Epidermal melanocyte (primary cell): Measurements from ENCODE around the gene DPP4.

ENCODE experiments used
- DNase-seq: peaks from one replicate; pipeline ENCODE4 v3.0.0; 2011; ENCODE audit warnings: low spot score; ENCODE audit not compliant: insufficient read length

The DPP4 gene

GRCh38 chr2:162085090-162085891, 11.3 kb upstream of the DPP4 start:
- no peak for DNase-seq

DNA sequence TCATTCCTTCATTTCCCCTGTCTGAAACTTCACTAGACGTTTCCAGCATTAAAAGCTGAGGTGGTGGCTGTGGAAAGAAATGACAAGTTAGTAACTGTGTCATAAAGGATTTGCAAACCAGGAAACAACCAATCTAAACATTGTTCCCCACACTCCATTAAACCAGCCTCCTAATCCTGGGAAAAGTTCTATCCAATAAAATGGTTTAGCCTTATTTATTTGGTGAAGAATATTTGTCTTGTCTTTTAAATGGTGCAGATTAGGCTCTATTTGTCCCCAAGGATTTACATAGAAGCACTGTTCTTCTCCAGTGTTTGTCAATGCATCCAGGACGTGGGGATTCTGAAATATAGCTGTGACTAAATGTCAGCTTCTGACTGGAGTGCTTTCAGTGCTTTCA, 10.5 kb upstream of the DPP4 start:
- no peak for DNase-seq

DNA sequence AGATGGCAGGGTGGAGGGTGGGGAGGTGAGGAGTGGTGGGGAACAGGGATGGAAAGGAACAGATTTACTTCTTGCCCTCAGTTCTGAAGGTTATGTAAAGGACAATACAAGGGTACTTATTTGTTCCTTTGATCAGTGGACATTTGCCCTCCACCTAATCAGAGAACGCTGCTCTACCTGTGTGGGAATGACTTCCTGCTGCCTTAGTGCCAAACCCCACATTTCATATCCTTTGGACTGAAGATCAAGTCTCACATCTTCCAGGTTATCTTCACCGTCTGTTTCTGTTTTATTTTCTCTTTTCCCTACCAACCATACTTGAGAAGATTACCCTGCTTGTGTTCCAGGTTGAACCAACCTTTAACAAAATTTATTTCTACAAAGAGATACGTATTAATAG, 8.7 kb upstream of the DPP4 start:
- DNase-seq = no peak

- no peak for DNase-seq
Measured at GRCh38 chr2:162082036-162082435, 8.0 kb upstream of the DPP4 start.

GRCh38 chr2:162079514-162079913, 5.5 kb upstream of the DPP4 start:
- no peak for DNase-seq

DNA sequence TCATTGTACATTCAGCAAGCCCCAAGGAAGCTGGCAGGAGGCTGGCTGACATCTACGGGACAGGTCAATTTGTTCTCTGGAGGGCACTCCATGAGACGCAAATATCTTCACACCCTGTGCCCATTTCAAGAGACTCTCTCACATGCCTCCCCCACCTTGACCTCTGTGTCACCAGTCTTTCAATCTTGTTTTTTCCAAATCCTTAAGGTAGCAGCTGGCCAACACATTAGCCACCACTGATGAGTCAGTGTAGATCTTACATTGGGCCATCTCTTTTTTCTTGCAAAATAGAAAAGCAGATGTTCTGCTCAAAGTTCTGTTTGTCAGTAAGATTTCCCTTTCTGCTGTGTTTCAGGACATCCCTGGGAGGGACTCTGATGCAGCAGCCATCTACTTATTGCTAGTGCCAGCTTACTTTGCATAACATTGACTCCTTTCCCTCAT, 1.7 kb upstream of the DPP4 start:
- no peak for DNase-seq

GRCh38 chr2:162074928-162075688, 1.1 kb upstream of the DPP4 start:
- DNase-seq = no peak

DNA sequence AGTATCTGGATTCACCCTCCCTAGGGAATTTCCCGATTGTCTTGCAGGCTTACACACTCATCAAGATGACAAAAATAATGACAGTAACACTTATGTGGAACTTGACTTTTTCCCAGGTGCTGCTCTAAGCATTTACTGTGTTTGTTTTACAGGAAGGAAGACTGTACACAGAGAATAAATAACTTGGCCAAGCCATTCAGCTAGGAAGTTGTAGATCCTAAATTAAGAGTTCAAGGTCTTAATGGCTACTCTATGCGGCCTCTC, 549 bp upstream of the DPP4 start:
- no peak for DNase-seq

DNA sequence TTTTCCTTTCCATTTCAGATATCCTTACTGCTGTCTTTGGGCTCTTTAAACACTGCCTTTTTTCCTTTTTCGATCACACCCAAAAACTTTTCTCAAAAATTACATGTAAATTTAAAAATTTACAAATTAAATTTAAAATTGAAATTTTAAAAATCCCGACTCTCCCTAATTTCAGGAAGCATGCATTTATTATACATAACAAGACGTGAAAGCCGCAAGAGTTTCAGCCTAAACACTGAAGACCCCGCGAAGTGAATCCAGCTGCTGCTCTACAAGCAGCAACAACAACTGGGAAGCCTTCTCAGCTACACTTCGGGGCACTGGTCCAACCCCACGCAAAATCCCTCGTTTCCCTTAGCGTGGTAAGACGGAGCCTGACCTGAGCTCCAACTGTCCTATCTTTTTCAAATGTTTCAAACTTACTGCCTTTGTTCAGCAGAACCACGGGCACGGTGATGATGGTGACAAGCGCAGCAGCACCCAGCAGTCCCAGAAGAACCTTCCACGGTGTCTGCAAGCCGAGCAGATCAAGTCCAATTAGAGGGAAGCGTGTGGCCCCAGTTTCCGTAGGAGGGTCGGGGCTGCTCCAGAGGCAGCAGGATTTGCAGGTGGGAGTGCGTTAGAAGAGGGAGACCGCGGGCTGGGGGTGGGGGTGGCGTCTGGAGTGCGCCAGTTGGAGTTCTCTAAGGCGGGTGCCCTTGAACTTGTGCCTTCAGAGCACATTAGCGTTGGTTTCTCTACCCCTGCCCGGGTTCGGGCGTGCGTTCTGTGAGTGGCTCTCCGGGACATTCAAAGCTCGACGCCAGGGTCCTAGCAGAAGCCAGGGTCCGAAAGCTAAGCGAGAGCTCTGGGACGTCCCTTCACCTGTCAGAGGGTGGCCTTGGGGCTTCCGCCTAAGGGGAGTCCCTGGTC, 783 bp downstream of the DPP4 start:
- DNase-seq = no peak

DNA sequence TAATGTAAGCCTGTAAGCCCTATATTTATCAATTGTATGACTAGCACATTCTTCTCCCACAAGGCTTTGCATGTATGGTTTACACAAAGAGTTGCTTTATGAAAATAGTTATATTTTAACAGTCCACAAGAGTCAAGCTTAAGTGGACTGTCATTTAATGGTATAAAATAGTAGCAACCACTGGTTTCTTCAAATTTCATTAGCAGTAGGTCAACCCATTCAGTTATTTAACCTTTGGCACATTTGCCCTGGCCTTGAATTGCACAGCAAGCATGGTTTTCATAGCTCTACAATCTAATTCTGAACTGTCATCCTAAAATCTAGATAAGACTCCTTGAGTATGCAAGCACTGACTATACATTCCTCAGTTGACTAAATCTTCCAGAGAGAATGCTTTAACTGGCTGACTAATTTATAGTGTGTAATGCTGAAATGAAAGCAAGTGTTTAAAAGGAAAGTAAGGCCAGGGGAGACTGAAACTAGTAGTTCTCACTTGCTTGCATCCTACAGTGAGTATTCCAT, 1.8 kb downstream of the DPP4 start:
- no peak for DNase-seq

- DNase-seq = no peak
Measured at GRCh38 chr2:162071001-162071400, 3.0 kb downstream of the DPP4 start.

DNA sequence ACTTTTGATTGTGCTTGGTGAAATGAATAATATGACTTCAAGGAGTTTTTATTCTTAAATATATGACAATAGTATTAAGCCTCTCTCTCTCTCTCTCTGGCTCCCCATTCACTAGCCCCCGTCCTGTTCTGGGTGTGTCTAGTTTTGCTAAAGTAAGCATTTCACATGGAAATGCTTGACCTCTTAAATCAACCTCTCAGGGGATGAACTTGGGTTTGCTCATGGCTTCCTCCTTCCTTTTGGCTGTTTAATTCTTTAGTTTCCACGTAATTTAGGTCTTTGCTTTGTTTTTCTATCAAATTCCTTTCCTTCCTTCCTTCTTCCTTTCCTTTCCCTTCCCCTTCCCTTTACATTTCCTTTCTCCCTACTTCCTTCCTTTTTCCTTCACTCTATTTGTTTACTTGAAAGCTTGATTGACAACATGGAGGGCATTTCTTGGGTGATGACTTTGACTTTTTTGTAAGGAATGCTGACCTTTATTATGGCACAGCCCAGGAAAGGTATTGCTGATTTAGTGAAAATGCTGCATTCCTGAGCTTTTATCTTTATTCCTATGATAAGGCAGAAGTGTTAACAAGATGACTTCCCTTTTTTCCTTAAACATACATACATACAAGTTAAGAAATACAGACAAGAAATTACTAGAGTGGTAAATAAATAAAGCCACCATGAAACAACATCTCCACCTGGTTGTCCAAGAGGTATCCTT, 3.6 kb downstream of the DPP4 start:
- no peak for DNase-seq

DNA sequence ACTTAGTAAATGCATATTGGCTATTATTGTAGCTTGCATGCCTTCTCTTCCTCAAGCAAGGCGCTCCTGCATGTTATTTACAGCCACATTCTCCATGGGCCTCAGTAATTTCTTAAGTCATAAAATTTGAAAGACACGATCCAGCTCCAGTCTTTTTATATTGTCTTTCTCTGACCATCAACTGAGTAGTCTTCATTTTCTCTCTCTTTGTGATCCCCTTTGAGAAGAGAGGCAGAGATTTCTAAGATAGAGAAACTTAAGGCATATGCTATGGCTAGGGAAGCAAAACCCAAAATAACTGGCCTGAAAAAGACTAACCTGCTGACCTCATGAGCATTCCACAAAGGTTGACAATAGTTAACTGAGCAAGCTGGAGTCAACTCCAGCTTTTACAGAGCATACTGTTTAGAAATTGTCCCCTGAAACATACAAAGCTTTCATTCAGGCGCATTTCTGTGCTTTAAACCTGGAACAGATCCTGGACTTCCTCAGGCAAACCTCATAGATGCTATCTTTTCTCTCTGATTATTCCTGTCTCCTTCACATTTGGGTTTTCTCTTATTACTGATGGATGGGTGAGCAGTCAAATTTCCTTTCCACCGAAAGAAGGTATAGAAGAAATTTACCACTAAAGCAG, 4.6 kb downstream of the DPP4 start:
- no peak for DNase-seq

DNA sequence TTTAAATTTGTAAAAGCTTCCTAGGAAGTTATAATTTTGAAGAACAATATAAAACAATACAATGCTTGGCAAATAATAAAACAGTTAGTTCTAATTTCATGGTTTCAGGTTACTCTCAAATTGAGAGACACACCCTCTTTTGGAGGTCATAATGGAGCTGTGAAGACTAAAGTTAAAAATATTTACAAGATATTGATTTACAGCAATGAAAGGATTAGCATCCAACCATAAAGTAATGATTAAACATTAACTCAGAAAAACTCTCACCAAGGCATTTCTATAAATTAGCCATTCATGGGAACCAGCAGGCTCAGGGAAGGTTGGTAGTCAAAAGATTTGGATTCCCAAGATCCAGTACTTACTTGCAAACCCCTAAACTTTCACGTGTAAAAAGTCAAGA, 6.4 kb downstream of the DPP4 start:
- no peak for DNase-seq

GRCh38 chr2:162065767-162066166, 8.2 kb downstream of the DPP4 start:
- no peak for DNase-seq

DNA sequence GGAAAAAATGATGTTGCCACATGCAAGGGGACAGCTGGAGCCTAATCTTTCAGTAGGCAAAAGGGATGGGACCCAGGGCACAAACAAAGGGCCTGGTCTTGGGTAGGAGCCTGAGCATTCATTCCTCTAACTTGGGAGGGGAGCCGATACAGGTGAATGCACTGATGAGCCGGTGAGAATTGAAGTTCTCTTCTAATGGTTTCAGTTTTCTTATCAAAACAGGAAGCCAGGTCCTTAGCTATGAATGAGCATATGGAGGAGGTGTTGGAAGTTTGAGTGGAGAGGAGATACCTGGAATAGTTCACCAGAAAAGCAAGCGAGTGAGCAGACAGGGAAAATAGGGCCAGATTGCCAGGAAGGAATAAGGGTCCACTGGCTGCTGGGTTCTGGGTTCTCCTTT, 10.1 kb downstream of the DPP4 start:
- no peak for DNase-seq

DNA sequence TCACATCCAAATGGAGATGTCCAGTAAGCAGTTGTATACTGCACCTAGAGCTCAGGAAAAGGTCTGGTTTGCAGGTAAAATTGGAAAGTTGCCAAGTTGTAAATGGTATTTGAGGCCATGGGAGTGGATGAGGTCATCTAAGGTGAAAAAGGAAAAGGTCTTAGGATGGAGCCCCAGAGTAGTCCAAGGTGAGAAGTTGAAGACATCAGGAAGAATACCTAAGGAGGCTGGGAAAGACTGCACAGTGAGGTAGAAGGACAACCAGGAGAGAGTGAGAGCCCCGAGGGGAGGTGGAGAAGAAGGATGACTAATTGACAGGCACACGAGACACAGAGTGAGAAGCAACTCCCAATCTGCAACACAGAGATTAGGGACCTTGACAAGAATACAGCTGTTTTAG, 10.7 kb downstream of the DPP4 start:
- DNase-seq = no peak

- DNase-seq = no peak
Measured at GRCh38 chr2:162062559-162062958, 11.5 kb downstream of the DPP4 start.

- no peak for DNase-seq
Measured at GRCh38 chr2:162061021-162061420, 13.0 kb downstream of the DPP4 start.

- DNase-seq = no peak
Measured at GRCh38 chr2:162060532-162060931, 13.5 kb downstream of the DPP4 start.
